Measurements from ENCODE around the gene APBB1IP.

The APBB1IP gene

DNA sequence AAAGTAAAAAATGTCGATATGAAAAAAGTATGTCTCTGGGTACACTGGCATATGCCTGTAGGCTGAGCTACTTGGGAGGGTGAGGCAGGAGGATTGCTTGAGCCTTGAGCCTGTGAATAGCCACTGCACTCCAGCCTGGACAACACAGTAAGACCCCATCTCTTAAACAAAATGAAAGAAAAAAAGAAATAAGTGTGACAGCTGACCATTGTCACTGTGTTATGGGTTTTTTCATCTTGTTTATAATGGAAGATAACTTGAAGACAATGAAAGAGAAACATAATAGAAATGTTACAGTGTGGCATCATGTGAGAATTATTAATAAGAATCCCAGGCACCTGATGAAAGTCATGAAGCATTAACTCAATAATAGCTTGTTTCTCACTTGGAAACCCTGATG lies 75.0 kb downstream of the APBB1IP start:
- DNase-seq: no peak

DNA sequence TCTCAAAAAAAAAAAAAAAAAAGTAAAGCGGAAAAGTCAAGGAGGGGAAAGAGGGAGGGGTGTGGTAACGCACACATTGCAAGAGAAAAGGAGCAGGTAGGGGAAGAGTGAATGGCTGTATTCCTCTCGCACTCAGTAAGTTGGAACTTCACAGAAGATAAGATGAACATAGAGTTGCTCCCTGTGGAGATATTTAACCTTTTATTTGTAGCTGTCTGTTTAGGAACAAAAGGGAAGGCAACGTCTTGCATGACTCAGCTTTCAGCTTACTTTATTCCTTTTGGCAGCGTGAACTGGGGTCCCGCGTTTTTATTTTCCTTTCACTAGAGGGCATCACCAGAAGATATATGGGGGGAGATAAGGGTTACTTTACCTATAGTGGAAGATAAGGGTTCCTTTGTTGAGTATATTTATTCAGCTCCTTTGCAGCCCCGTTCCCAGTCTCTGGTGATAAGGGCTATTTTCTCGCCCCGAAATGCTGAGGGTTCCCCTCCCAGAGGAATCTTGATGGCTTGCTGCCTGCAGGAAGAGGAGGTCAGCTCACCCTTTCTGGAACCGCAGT lies 78.5 kb downstream of the APBB1IP start:
- no peak for DNase-seq

DNA sequence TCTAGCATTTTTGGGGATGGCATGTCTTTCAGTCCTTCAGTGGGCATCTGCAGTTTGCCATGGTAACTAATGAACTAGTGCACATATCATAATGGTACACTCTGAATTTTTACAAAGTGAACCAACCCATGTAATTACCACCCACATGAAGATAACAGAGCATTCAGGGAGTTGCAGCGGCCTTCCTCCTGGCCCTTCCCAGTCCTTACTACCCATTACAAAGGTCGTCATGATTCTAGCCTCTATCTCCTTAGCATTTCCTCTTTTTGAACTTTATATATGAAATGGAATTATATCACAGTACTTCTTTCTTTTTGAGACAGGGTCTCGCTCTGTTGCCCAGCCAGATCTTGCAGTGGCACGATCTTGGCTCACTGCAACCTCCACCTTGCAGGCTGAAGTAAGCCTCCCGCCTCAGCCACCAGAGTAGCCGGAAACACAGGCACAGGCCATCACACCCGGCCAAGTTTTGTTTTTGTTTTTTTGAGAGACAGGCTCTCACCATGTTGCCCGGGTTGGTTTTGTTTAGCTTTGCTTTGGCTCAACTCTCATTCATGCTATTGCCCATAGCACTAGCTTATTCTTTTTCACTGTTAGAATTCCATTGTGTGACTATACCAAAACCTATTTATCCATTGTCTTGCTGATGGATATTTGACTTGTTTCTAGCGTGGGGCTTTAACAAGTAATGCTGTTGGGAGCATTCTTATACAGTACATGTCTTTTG lies 79.2 kb downstream of the APBB1IP start:
- no peak for DNase-seq

DNA sequence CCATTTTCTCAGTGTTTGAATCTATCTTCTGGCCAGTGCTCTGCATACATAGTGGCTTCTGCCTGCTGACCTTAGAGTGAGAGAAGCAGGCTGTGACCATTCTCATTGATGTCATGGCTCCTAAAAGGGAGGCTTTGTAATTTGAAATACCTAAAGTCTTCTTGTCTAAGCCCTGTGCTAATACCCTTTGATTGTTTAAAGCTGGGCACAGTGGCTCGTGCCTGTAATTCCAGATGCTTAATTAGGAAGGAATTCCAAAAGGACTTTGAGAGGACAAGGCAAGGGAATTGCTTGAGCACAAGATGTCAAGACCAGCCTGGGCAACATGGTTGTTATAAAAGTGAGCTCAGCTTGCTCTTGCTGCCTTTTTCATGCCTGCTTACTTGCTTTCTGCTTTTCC lies 81.7 kb downstream of the APBB1IP start:
- DNase-seq: no peak

DNA sequence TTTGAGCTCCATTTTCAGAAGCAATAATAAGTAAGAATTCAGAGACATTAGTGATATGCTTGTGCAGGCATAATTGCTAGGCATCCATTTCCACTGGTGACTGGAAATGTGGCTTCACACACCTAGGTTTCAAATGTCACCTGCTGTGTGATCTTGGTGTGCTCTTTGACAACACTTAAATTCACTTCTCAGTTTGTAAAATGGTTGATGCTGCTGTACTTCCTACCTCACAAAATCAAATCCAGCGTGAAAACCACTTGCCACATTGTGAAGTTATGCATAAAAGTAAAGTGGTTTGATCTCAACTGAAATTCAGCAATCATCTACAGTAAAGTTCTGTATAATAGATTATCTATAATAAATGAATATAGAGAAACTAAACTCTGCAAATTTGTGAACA lies 82.4 kb downstream of the APBB1IP start:
- no peak for DNase-seq

GRCh38 chr10:26524161-26524896 lies 86.2 kb downstream of the APBB1IP start:
- DNase-seq: no peak

DNA sequence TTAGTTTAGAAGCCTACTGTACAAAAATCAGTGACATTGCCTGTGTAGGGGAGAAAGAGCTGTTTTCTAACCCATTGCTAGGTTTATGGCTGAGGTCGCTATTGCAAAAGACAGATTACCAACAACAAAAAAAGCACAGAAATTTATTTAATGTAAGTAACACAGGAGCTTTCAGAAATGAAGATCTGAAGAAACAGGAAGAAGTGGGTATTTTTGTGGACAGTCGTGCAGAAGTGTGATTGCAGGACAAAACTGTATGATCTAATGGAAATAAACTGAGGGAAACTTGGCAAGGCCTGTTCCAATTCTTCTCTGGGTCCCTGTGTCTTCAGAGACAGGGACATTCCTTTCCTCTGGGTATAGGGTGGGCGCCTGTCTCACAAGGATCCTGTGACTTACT lies 87.4 kb downstream of the APBB1IP start:
- peak; percentile 24 for DNase-seq

GRCh38 chr10:26527018-26527417 lies 88.9 kb downstream of the APBB1IP start:
- DNase-seq: peak; percentile 49

- DNase-seq: peak; percentile 28
Measured at GRCh38 chr10:26528048-26528447, 89.9 kb downstream of the APBB1IP start.

DNA sequence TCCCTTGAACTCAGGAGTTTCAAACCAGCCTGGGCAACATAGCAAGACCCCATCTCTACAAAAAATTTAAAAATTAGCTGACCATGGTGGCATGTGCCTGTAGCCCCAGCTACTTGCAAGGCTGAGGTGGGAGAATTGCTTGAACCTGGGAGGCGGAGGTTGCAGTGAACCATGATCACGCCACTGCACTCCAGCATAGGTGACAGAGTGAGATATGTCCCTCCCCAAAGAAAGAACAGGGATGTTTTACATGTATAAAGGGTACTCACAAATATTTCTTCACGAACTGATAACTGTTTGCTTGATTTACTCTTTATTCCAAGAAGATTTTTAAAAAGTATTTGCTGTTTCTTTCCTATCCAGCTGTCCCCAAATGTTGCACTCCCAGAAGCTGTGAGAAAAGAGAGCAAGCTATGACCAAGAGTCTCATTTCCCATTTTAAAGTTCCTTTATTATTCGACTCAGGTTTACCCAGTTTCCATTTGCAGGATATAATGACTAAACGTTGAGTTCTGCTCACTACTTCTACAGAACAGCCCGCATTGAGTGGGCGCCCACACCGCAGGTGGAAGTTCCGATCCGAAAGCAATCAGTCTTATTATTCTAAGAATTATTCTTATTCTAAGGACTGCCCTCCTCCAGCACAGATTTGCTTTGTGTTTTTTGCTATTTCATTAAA lies 90.7 kb downstream of the APBB1IP start:
- peak; percentile 26 for DNase-seq

DNA sequence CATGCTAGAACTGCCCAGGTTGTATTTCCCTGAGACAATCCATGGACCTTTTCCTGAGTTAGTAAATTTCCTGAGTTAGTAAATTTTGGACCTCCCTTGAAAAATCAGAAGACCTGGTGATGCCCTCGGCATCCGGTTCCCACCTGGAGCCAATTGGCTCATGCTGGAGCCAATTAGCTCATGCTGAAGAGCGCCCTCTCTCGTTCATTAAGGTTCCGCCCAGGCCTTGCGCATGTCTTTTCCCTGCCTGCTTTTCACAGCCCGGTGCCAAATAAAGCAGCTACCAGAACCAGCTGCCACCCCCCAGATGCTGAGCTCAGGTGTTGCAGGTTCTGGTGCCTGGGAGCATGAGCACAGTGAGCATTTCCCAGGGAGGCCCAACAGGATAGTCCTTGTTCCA lies 96.2 kb downstream of the APBB1IP start:
- DNase-seq: no peak

GRCh38 chr10:26540601-26541000 lies 102.5 kb downstream of the APBB1IP start:
- no peak for DNase-seq

DNA sequence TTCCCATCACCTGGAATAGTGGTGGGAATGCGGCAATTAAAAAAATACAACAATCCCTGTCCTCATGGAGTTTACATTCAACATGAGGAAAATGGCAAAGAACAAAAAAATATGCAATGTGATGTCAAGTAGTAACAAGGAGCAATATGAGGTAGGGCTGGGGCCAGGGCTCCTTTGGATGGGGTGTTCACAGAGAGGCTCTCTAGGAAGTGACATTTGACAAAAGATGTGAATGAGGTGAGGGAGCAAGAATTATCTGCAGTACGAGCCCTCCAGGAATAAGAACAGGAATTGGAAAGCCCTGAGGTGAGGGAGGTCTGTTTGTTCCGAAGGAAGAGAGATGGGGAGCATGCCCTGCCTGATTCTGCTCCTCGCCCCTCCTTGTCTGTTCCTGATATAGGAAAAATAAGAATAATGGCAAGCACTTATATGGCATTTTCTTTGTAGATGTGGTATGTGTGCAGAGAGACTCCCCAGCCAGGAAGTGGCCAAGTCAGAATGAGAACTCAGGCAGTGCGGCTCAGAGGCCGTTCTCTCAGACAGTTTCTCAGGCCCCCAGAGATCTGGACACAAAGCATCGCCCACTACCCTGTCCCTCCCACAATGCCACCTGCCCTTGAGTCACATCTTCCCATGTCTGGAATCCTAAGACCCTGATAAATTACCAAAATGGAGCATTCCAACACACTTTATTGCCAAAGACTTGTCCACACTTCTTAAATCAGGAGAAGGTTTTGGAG lies 105.6 kb downstream of the APBB1IP start:
- no peak for DNase-seq

DNA sequence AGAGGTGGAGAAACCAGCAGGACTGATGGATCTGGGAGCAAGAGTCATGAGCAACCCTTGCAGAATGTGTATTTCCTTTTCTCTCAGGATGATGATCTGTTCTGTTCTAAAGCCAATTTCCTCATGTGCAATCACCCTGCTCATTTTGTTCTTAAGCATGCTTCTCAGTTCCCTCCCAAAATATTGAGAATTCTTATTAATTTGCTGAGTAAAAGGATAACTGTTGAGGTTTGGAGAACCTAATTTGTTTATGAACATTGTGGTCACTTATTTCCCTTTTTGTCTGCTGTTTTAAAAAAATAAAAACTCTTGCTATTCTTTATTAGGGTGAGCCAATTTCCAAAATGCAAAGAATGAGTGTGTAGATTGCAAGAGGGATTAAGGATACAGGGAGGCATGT lies 106.8 kb downstream of the APBB1IP start:
- DNase-seq: no peak

DNA sequence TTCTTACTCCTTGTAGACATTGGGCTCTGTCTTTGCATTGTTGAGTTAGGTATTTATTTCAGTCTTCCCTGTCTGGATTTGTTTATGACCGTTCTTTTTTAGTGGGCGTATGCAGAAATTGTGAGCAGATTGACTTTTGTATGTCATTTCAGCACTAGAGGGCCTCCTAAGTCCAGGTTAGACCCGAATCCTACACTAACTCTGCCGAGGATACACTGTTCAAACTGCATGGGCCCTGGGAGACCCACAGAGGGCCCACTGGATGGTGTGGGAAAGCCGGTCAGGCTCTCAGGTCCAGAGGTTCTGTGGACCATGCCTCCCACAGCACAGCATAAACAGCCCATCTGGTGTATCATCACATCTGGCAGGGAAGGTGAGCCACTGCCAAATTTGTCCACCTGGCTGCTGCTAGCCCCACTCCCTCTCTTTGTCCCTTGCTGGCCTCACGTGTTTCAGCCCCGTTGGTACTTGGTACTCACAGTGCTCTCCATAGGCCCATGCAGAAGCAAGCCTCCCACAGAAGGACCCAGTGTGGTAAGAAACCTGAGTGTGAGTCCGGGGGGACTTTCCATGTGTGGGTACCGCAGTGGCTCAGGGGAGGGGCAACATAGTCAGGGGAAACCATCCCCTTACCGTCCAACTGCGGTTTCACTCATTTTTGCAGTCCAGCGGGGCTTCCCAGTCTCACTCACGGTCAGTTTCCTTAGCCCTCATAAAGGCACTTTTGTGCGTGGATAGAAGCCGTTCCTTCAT lies 112.8 kb downstream of the APBB1IP start:
- DNase-seq: no peak

DNA sequence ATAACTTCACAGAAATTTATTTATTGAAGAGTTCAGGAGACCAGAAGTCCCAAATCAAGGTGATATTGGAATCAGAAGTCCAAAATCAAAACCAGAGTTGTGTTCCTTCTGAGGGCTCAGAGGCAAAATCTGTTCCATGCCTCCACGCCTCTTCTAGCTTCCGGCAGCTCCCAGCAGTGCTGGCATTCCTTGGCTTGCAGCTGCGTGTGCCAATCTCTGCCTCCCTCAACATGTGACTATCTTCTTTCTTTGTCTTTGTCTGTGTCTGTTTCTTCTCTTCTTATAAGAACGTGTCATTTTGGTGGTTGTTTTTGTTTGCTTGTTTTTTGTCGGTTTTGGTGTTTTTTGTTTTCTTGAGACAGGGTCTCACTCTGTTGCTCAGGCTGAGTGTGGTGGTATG lies 116.1 kb downstream of the APBB1IP start:
- DNase-seq: no peak

DNA sequence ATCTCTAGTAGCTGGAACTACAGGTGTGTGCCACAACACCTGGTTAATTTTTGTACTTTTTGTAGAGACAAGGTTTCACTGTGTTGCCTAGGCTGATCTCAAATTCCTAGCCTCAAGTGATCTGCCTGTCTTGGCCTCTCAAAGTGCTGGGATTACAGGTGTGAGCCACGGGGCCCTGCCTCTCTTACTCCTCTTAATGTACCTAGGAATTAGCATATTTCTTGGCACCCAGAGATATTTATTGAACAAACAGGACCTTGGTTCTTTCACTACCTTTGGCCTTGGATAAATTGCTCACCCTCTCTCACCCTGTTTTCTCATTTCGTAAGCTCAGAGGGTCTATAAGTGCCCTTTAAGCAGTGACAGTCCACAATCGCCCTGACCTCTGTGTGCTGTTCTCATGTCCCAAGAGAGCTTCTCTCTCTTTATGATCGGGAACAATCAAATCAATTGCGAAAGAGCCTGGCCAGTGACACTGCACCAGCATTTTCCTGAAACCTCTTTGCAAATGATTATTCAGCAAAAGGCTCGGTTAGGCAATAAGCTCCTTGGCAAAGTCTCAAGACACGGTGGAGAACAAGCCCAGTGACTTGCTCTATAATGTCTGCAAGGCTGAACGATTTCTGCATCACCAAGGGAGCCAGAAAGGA lies 117.7 kb downstream of the APBB1IP start:
- no peak for DNase-seq

GRCh38 chr10:26556748-26557640 lies 118.9 kb downstream of the APBB1IP start:
- no peak for DNase-seq

- DNase-seq: no peak
Measured at GRCh38 chr10:26557641-26558014, 119.5 kb downstream of the APBB1IP start.

- DNase-seq: no peak
Measured at GRCh38 chr10:26566525-26567350, 128.6 kb downstream of the APBB1IP start.

Measured in activated CD8-positive, alpha-beta memory T cell treated with anti-CD3 and anti-CD28 coated beads for 24 hours (primary cell).